Fibroblast of lung (primary cell): Measurements from ENCODE around the gene MON1B. TPM values are rescaled to one million over a fixed set of nuclear protein-coding genes. Genes with fewer than 3 reads are reported as not detected.

ENCODE experiments used
- DNase-seq, 2 donors: peaks; one replicate each; pipeline versions ENCODE4 v3.0.0 to v3.0.0-alpha.2; 2010; ENCODE audit warnings: low read depth in 2 of 2
- H2AFZ ChIP-seq: 2 replicates; pipeline ENCODE4 v1.5.1; 2012; ENCODE audit warnings: low read length, control low read depth, inconsistent platforms
- H3K27ac ChIP-seq: 2 replicates; pipeline ENCODE4 v1.5.1; 2011; ENCODE audit warnings: low read length, control low read depth; ENCODE audit not compliant: insufficient read depth
- H3K27me3 ChIP-seq: 2 replicates; pipeline ENCODE4 v1.5.1; 2011; ENCODE audit warnings: mild to moderate bottlenecking, low read length; ENCODE audit not compliant: control insufficient read depth, insufficient read depth
- H3K36me3 ChIP-seq: 2 replicates; pipeline ENCODE4 v1.5.1; 2011; ENCODE audit warnings: low read length; ENCODE audit not compliant: control insufficient read depth, insufficient read depth
- H3K4me1 ChIP-seq: 2 replicates; pipeline ENCODE4 v1.5.1; 2011; ENCODE audit warnings: low read length; ENCODE audit not compliant: control insufficient read depth, insufficient read depth; ENCODE audit errors: extremely low read depth
- H3K4me2 ChIP-seq: 2 replicates; pipeline ENCODE4 v1.5.1; 2011; ENCODE audit warnings: low read length, control low read depth; ENCODE audit not compliant: insufficient read depth; ENCODE audit errors: extremely low read depth
- H3K4me3 ChIP-seq, 4 experiments: fragments of 200-600 bp in 1 of 4; sonication (generic) in 1 of 4; replicated peaks in 1 of 4; 2 replicates each; pipeline ENCODE4 v1.5.1; 2011 to 2016; ENCODE audit warnings: low read length in 4 of 4, low read depth in 3 of 4, mild to moderate bottlenecking in 3 of 4, control low read depth in 2 of 4, inconsistent platforms in 1 of 4, mixed read lengths in 1 of 4; ENCODE audit not compliant: insufficient read depth in 1 of 4; ENCODE audit errors: control extremely low read depth in 1 of 4
- H3K79me2 ChIP-seq: 2 replicates; pipeline ENCODE4 v1.5.1; 2012; ENCODE audit warnings: mild to moderate bottlenecking, low read length, inconsistent platforms; ENCODE audit not compliant: control insufficient read depth, insufficient read depth
- H3K9ac ChIP-seq: 2 replicates; pipeline ENCODE4 v1.5.1; 2011; ENCODE audit warnings: mild to moderate bottlenecking, low read length, control low read depth; ENCODE audit not compliant: insufficient read depth
- H3K9me3 ChIP-seq: 2 replicates; pipeline ENCODE4 v1.5.1; 2012; ENCODE audit warnings: low read depth, low read length; ENCODE audit not compliant: control insufficient read depth, insufficient read depth
- H4K20me1 ChIP-seq: 2 replicates; pipeline ENCODE4 v1.5.1; 2011; ENCODE audit warnings: low read length; ENCODE audit not compliant: control insufficient read depth, insufficient read depth; ENCODE audit errors: extremely low read depth
- EZH2 ChIP-seq: IDR thresholded peaks from 2 replicates; pipeline ENCODE4 v1.5.1; 2012; ENCODE audit warnings: low read length, control low read depth, mild to moderate bottlenecking; ENCODE audit errors: missing control alignments
- polyA plus RNA-seq, 2 donors: library from polyadenylated mRNA; depleted of rRNA in 1 of 2; stranded (reverse) in 1 of 2; unstranded in 1 of 2; fragments of >200 nt; gene quantifications; 2 replicates each; pipeline ENCODE4 v1.2.1, GENCODE V29; 2011 to 2012; ENCODE audit warnings: missing spikeins in 1 of 2
- total RNA-seq: library from RNA; depleted of rRNA; stranded (reverse); fragments of >200 nt; gene quantifications from 2 replicates; pipeline ENCODE4 v1.2.1, GENCODE V29; 2014
- TF ChIP-seq, protein P1 (sequence below), 2 donors: IDR thresholded peaks in 1 of 2; conservative IDR thresholded peaks in 1 of 2; 1 replicate in 1 of 2; 2 replicates in 1 of 2; pipeline ENCODE4 v1.5.1; 2011 to 2012; ENCODE audit warnings: low read length in 2 of 2, control low read depth in 1 of 2, inconsistent platforms in 1 of 2, low read depth in 1 of 2, mild to moderate bottlenecking in 1 of 2

The MON1B gene
- total and polyA plus RNA-seq, 2 donors (not counting 1 experiment from before 2014, with no cell fraction given): 7.3 to 12.7 TPM

GRCh38 chr16:77221482-77221881, 30.5 kb downstream of the MON1B start:
- no peak overlapping the region for H3K27ac ChIP-seq
- DNase-seq: peak in 1 of 2 donors; percentile 5
- no peaks in the 10 kb centered on the region for H3K36me3 ChIP-seq
- H2AFZ ChIP-seq: no peak overlapping the region
- H3K9me3 ChIP-seq: no peaks in the 10 kb centered on the region
- H3K4me1 ChIP-seq: no peaks in the 10 kb centered on the region
- no peak overlapping the region for H3K4me2 ChIP-seq
- H3K4me3 ChIP-seq: no peak overlapping the region
- H4K20me1 ChIP-seq: no peaks in the 10 kb centered on the region
- no peak overlapping the region for H3K9ac ChIP-seq
- H3K27me3 ChIP-seq: peaks cover 6% of the 10 kb centered on the region
- no peak for TF ChIP-seq EZH2
- TF ChIP-seq, protein P1, sequence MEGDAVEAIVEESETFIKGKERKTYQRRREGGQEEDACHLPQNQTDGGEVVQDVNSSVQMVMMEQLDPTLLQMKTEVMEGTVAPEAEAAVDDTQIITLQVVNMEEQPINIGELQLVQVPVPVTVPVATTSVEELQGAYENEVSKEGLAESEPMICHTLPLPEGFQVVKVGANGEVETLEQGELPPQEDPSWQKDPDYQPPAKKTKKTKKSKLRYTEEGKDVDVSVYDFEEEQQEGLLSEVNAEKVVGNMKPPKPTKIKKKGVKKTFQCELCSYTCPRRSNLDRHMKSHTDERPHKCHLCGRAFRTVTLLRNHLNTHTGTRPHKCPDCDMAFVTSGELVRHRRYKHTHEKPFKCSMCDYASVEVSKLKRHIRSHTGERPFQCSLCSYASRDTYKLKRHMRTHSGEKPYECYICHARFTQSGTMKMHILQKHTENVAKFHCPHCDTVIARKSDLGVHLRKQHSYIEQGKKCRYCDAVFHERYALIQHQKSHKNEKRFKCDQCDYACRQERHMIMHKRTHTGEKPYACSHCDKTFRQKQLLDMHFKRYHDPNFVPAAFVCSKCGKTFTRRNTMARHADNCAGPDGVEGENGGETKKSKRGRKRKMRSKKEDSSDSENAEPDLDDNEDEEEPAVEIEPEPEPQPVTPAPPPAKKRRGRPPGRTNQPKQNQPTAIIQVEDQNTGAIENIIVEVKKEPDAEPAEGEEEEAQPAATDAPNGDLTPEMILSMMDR (conservative IDR thresholded peaks at IDR 0.05 in 1 of 2, IDR thresholded peaks at IDR 0.05 in 1 of 2; ENCODE audit: low read depth in 1 of 2, low read length in 2 of 2): no peak
- no peaks in the 10 kb centered on the region for H3K79me2 ChIP-seq

DNA sequence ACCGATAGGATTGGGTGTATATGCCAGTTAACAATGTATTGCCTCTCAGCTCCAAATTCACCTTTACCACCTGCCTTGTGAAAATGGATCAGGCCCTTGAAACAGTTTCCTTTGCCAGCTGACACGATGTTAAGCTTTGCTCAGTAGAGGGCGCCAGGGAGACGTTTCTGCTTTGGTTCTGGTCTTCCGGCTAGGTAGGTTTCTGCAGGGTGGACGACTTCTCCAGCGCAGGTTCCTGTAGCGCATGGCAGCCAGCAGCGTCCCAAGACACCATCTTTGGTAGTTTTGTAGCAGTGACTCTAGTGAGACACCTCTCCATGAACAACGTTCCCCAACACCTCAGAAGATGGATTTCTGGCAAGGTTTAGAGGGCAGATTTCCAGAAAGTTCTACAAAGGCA, 32.2 kb downstream of the MON1B start:
- Histone ChIP-seq H3K4me3 (no peak overlapping the region), H3K36me3 (no peaks in the 10 kb centered on the region), H2AFZ (no peak overlapping the region), H3K4me2 (no peak overlapping the region), H3K4me1 (no peaks in the 10 kb centered on the region), H4K20me1 (no peaks in the 10 kb centered on the region), H3K9ac (no peak overlapping the region), H3K9me3 (no peaks in the 10 kb centered on the region), H3K79me2 (no peaks in the 10 kb centered on the region), H3K27ac (no peak overlapping the region), H3K27me3 (peaks cover 6% of the 10 kb centered on the region)
- TF ChIP-seq EZH2: no peak
- TF ChIP-seq, protein P1 (conservative IDR thresholded peaks at IDR 0.05 in 1 of 2, IDR thresholded peaks at IDR 0.05 in 1 of 2; ENCODE audit: low read depth in 1 of 2, low read length in 2 of 2): peak in 1 of 2 donors; percentile 42
- DNase-seq: no peak

DNA sequence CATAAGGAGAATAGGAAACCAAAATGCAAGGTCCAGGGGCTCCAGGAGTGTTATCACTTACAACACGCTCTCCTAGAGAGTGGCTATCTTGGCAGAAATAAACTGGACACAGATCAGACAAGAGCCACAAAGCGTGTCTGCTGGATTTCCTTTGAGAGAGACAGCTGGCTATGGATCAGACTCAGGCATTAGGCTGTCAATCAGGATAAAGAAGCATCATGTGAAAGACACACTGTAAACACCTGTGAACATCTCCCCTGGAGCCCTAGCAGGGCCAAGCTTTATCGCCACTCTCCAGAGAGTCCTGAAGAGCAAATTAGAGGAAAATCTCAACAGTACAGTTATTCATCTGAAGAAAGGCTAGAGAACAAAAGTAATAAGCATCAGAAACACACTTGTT, 34.2 kb downstream of the MON1B start:
- TF ChIP-seq EZH2: no peak
- TF ChIP-seq, protein P1 (conservative IDR thresholded peaks at IDR 0.05 in 1 of 2, IDR thresholded peaks at IDR 0.05 in 1 of 2; ENCODE audit: low read depth in 1 of 2, low read length in 2 of 2): no peak
- DNase-seq: no peak
- H3K9me3 ChIP-seq: no peaks in the 10 kb centered on the region
- H2AFZ ChIP-seq: no peak overlapping the region
- no peak overlapping the region for H3K27ac ChIP-seq
- no peak overlapping the region for H3K9ac ChIP-seq
- H3K4me2 ChIP-seq: no peak overlapping the region
- H4K20me1 ChIP-seq: no peaks in the 10 kb centered on the region
- no peaks in the 10 kb centered on the region for H3K4me1 ChIP-seq
- H3K36me3 ChIP-seq: no peaks in the 10 kb centered on the region
- H3K27me3 ChIP-seq: peaks cover 6% of the 10 kb centered on the region
- no peak overlapping the region for H3K4me3 ChIP-seq
- no peaks in the 10 kb centered on the region for H3K79me2 ChIP-seq
